Keratinocyte (primary cell): ENCODE measurements around the gene TBL2. TPM values are rescaled to one million over a fixed set of nuclear protein-coding genes. Genes with fewer than 3 reads are reported as not detected.

ENCODE experiments used
- DNase-seq: peaks from one replicate; pipeline ENCODE4 v3.0.0-alpha.2; 2011; ENCODE audit warnings: low read depth, missing footprints, low spot score
- FAIRE-seq: peaks from 2 replicates; lab custom pipeline; 2011; peaks lifted over from hg19 to GRCh38; lab: Jason Lieb, UNC
- H2AFZ ChIP-seq: 2 replicates; pipeline ENCODE4 v1.6.0; 2012; ENCODE audit warnings: low read length, control low read depth, inconsistent platforms; ENCODE audit not compliant: control insufficient read depth
- H3K27ac ChIP-seq: 2 replicates; pipeline ENCODE4 v1.5.1; 2011; ENCODE audit warnings: low read length; ENCODE audit not compliant: control insufficient read depth, insufficient read depth
- H3K27me3 ChIP-seq: 3 replicates; pipeline ENCODE4 v1.6.0; 2011; ENCODE audit warnings: low read length; ENCODE audit not compliant: control insufficient read depth, insufficient read depth; ENCODE audit errors: extremely low read depth
- H3K36me3 ChIP-seq, 2 experiments: 2 replicates in 1 of 2; 3 replicates in 1 of 2; pipeline ENCODE4 v1.5.1; 2011; ENCODE audit warnings: low read length in 2 of 2, mild to moderate bottlenecking in 1 of 2; ENCODE audit not compliant: control insufficient read depth in 2 of 2, insufficient read depth in 2 of 2; ENCODE audit errors: extremely low read depth in 1 of 2
- H3K4me1 ChIP-seq: 3 replicates; pipeline ENCODE4 v1.5.1; 2011; ENCODE audit warnings: low read length; ENCODE audit not compliant: control insufficient read depth, insufficient read depth; ENCODE audit errors: extremely low read depth
- H3K4me2 ChIP-seq: 3 replicates; pipeline ENCODE4 v1.6.0; 2011; ENCODE audit warnings: low read depth, low read length; ENCODE audit not compliant: control insufficient read depth, insufficient read depth; ENCODE audit errors: extremely low read depth
- H3K4me3 ChIP-seq, 3 experiments: fragments of 200-600 bp in 1 of 3; sonication (generic) in 1 of 3; 2 replicates in 2 of 3; 3 replicates in 1 of 3; pipeline ENCODE4 v1.5.1; 2011 to 2016; ENCODE audit warnings: low read length in 3 of 3, mild to moderate bottlenecking in 3 of 3, control low read depth in 2 of 3, inconsistent platforms in 1 of 3, low read depth in 1 of 3, mixed read lengths in 1 of 3, mixed run types in 1 of 3, moderate library complexity in 1 of 3; ENCODE audit not compliant: control insufficient read depth in 2 of 3, insufficient read depth in 2 of 3; ENCODE audit errors: extremely low read depth in 1 of 3
- H3K79me2 ChIP-seq: 2 replicates; pipeline ENCODE4 v1.6.0; 2012; ENCODE audit warnings: low read length; ENCODE audit not compliant: control insufficient read depth, insufficient read depth
- H3K9ac ChIP-seq: 3 replicates; pipeline ENCODE4 v1.6.0; 2011; ENCODE audit warnings: low read length; ENCODE audit not compliant: control insufficient read depth, insufficient read depth; ENCODE audit errors: extremely low read depth
- H3K9me1 ChIP-seq: 3 replicates; pipeline ENCODE4 v1.6.0; 2011; ENCODE audit warnings: low read length; ENCODE audit not compliant: control insufficient read depth, insufficient read depth; ENCODE audit errors: extremely low read depth
- H3K9me3 ChIP-seq: 2 replicates; pipeline ENCODE4 v1.5.1; 2012; ENCODE audit warnings: low read depth, low read length; ENCODE audit not compliant: control insufficient read depth
- H4K20me1 ChIP-seq: 3 replicates; pipeline ENCODE4 v1.6.0; 2011; ENCODE audit warnings: low read length; ENCODE audit not compliant: control insufficient read depth, insufficient read depth; ENCODE audit errors: extremely low read depth
- CTCF ChIP-seq, 3 experiments: IDR thresholded peaks in 1 of 3; conservative IDR thresholded peaks in 1 of 3; optimal IDR thresholded peaks in 1 of 3; 2 replicates in 2 of 3; 3 replicates in 1 of 3; pipeline versions ENCODE3 to v1.5.1; 2011; ENCODE audit warnings: low read length in 3 of 3, mild to moderate bottlenecking in 3 of 3, moderate library complexity in 2 of 3, control low read depth in 1 of 3, inconsistent platforms in 1 of 3; ENCODE audit not compliant: insufficient read depth in 2 of 3; ENCODE audit errors: extremely low read depth in 1 of 3
- EZH2 ChIP-seq: IDR thresholded peaks from one replicate; pipeline ENCODE4 v1.6.1; 2012; ENCODE audit warnings: inconsistent platforms, mild to moderate bottlenecking, low read length, moderate library complexity
- dilution Hi-C: fragments of 300-500 bp; cut with MboI; formaldehyde crosslinking; loops from one replicate; pipeline ENCODE4 v1.7.0; 2020; ENCODE audit warnings: low sequenced_read_pairs; ENCODE audit not compliant: extremely low pct_ligation_motif_present
- polyA plus RNA-seq, 5 experiments: library from polyadenylated mRNA; depleted of rRNA in 3 of 5; stranded (reverse) in 3 of 5; stranded (forward) in 1 of 5; unstranded in 1 of 5; fragments of >200 nt; gene quantifications; 1 replicate in 1 of 5; 2 replicates in 3 of 5; 3 replicates in 1 of 5; pipeline versions ENCODE4 v1.2.1 to v1.2.3, GENCODE V29; 2011 to 2012; ENCODE audit warnings: missing spikeins in 2 of 5, low read depth in 1 of 5, low replicate concordance in 1 of 5

The TBL2 gene
- polyA plus RNA-seq, 1 donor (not counting 4 experiments of a cell fraction or from before 2014, with no cell fraction given), result 29.4 TPM

GRCh38 chr7:73593207-73594045 lies 15.0 kb upstream of the TBL2 start:
- Histone ChIP-seq H3K4me2 (no peak overlapping the region), H3K4me3 (no peak overlapping the region), H4K20me1 (no peaks in the 10 kb centered on the region), H3K9me1 (no peaks in the 10 kb centered on the region), H3K9ac (no peak overlapping the region), H3K79me2 (no peaks in the 10 kb centered on the region), H3K27ac (no peak overlapping the region), H3K4me1 (no peaks in the 10 kb centered on the region), H3K9me3 (no peaks in the 10 kb centered on the region), H3K27me3 (peaks cover 9% of the 10 kb centered on the region), H2AFZ (no peak overlapping the region), H3K36me3 (no peaks in the 10 kb centered on the region)
- TF ChIP-seq EZH2 (no peak), CTCF (optimal IDR thresholded peaks at IDR 0.05 in 1 of 3, IDR thresholded peaks at IDR 0.05 in 1 of 3, conservative IDR thresholded peaks at IDR 0.05 in 1 of 3; ENCODE audit: extremely low read depth in 1 of 3, insufficient read depth in 2 of 3, low read length in 3 of 3) (no peak)
- FAIRE-seq (no peak), DNase-seq (no peak)
- dilution Hi-C loops, result no loop called here

- no peak overlapping the region for H3K9ac ChIP-seq
- H3K9me1 ChIP-seq, result no peaks in the 10 kb centered on the region
- TF ChIP-seq EZH2 (no peak), CTCF (optimal IDR thresholded peaks at IDR 0.05 in 1 of 3, IDR thresholded peaks at IDR 0.05 in 1 of 3, conservative IDR thresholded peaks at IDR 0.05 in 1 of 3; ENCODE audit: extremely low read depth in 1 of 3, insufficient read depth in 2 of 3, low read length in 3 of 3) (no peak)
- H3K36me3 ChIP-seq, result no peaks in the 10 kb centered on the region
- H3K79me2 ChIP-seq, result no peaks in the 10 kb centered on the region
- no peaks in the 10 kb centered on the region for H4K20me1 ChIP-seq
- no peak overlapping the region for H2AFZ ChIP-seq
- FAIRE-seq, result no peak
- H3K4me3 ChIP-seq, result no peak overlapping the region
- no peak overlapping the region for H3K27ac ChIP-seq
- dilution Hi-C loops, result no loop called here
- DNase-seq, result no peak
- no peak overlapping the region for H3K4me2 ChIP-seq
- H3K27me3 ChIP-seq, result no peaks in the 10 kb centered on the region
- no peaks in the 10 kb centered on the region for H3K4me1 ChIP-seq
- no peaks in the 10 kb centered on the region for H3K9me3 ChIP-seq
Observed at GRCh38 chr7:73586911-73587310, 8.5 kb upstream of the TBL2 start.
